ENCODE measurements around the gene ZC3H8. TPM values are rescaled to one million over a fixed set of nuclear protein-coding genes. Genes with fewer than 3 reads are reported as not detected.

The ZC3H8 gene
- 17.6 and 19.9 TPM in 2 replicates for total RNA-seq (2022)
- Bru-seq, nascent RNA, result percentile 82 among the genes with signal in this experiment
- percentile 85 among the genes with signal in this experiment for BruChase-seq, experiment 1, labeled RNA remaining after a 2-hour chase
- percentile 79 among the genes with signal in this experiment for BruChase-seq, experiment 2, labeled RNA remaining after a 6-hour chase
- long read RNA-seq, transcript ZC3H8-201 (9 exons, 1,601 nt), result major isoform, 22 of 26 reads
- long read RNA-seq, partial matches to known transcripts, result 0 of 26 reads
- long read RNA-seq, other reads (novel, unspliced or antisense), result 4 of 26 reads

- TSS peak; percentile 69 for BruUV-seq (replicated peaks)
- H3K4me1 ChIP-seq, result peaks cover 10% of the 10 kb centered on the region; the same call in 1 of the 2 replicates
- intact Hi-C loops (cut with micrococcal nuclease; ENCODE audit: unreplicated experiment), result loop anchor here (5.0 to 10.0 kb wide), 4 partner anchors 132 to 370 kb away; partner anchors contain the start of genes ANAPC1, RGPD8 and TTL
- Mint-ChIP-seq H3K27ac (ENCODE audit: unreplicated experiment) (peak within 1 kb of the TSS; percentile 63), H3K4me1 (ENCODE audit: low read depth, unreplicated experiment) (peaks cover 4% of the 10 kb centered on the region), H3K9me3 (ENCODE audit: unreplicated experiment) (no peaks in the 10 kb centered on the region), H3K27me3 (ENCODE audit: insufficient read depth, unreplicated experiment) (no peaks in the 10 kb centered on the region), H3K4me3 (ENCODE audit: unreplicated experiment) (peak within 1 kb of the TSS; percentile 78), H3K36me3 (ENCODE audit: insufficient read depth, unreplicated experiment) (peaks cover 9% of the 10 kb centered on the region)
- POLR2A ChIA-PET, result interaction anchor here (0.5 to 1.3 kb wide), 2 partner anchors 23 to 47 kb away, joined by 3 read pairs; no protein-coding TSS in a partner anchor
- no peak for TF ChIP-seq CTCF (IDR thresholded peaks at IDR 0.05; ENCODE audit: insufficient read depth in 1 of 2, low read depth in 1 of 2, low read length in 1 of 2, severe bottlenecking in 1 of 2, unreplicated experiment in 1 of 2)
- H3K4me3 ChIP-seq (ENCODE audit: low read depth, low read length), result peak within 1 kb of the TSS; percentile 91
- no peaks in the 10 kb centered on the region for H3K27me3 ChIP-seq (replicated peaks; ENCODE audit: control insufficient read depth, insufficient read depth, low read length)
- CTCF ChIA-PET, result interaction anchor here (0.5 to 1.0 kb wide), 3 partner anchors 163 to 289 kb away, joined by 3 to 5 read pairs (median 3); partner anchors contain the start of gene RGPD8
- peak; percentile 94 to 97 for DNase-seq
- no peaks in the 10 kb centered on the region for H3K9me3 ChIP-seq
- H3K36me3 ChIP-seq (ENCODE audit: control insufficient read depth, insufficient read depth, low read length), result no peaks in the 10 kb centered on the region
Observed at GRCh38 chr2:112254466-112255240, at the start of gene ZC3H8. Gene ZC3H8, minus strand, starts transcription at chr2:112255042. Its CDS starts 61 bp downstream, at chr2:112254981.

- Mint-ChIP-seq H3K9me3 (ENCODE audit: unreplicated experiment) (peaks cover 26% of the 10 kb centered on the region), H3K4me1 (ENCODE audit: low read depth, unreplicated experiment) (peaks cover 35% of the 10 kb centered on the region), H3K4me3 (ENCODE audit: unreplicated experiment) (no peak overlapping the region), H3K36me3 (ENCODE audit: insufficient read depth, unreplicated experiment) (no peaks in the 10 kb centered on the region), H3K27me3 (ENCODE audit: insufficient read depth, unreplicated experiment) (no peaks in the 10 kb centered on the region), H3K27ac (ENCODE audit: unreplicated experiment) (no peak overlapping the region)
- Histone ChIP-seq H3K9me3 (peaks cover 9% of the 10 kb centered on the region; the same call in 1 of the 2 replicates), H3K36me3 (ENCODE audit: control insufficient read depth, insufficient read depth, low read length) (no peaks in the 10 kb centered on the region), H3K27me3 (replicated peaks; ENCODE audit: control insufficient read depth, insufficient read depth, low read length) (no peaks in the 10 kb centered on the region), H3K4me3 (ENCODE audit: low read depth, low read length) (no peak overlapping the region), H3K4me1 (peaks cover 28% of the 10 kb centered on the region)
- ChIA-PET POLR2A (no interaction called here), CTCF (no interaction called here)
- no peak for DNase-seq
- no peak for TF ChIP-seq CTCF (IDR thresholded peaks at IDR 0.05; ENCODE audit: insufficient read depth in 1 of 2, low read depth in 1 of 2, low read length in 1 of 2, severe bottlenecking in 1 of 2, unreplicated experiment in 1 of 2)
- BruUV-seq (replicated peaks), result no TSS peak
- intact Hi-C loops (cut with micrococcal nuclease; ENCODE audit: unreplicated experiment), result no loop called here
Observed at GRCh38 chr2:112304298-112304941, 49.6 kb upstream of the ZC3H8 start.

GRCh38 chr2:112301973-112302372 lies 47.1 kb upstream of the ZC3H8 start:
- POLR2A ChIA-PET, result no interaction called here
- H3K4me1 ChIP-seq, result peaks cover 28% of the 10 kb centered on the region

More at GRCh38 chr2:112301973-112302372, 47.1 kb upstream of the ZC3H8 start:
- Mint-ChIP-seq H3K27ac (ENCODE audit: unreplicated experiment) (no peak overlapping the region), H3K4me3 (ENCODE audit: unreplicated experiment) (no peak overlapping the region), H3K9me3 (ENCODE audit: unreplicated experiment) (peaks cover 28% of the 10 kb centered on the region), H3K36me3 (ENCODE audit: insufficient read depth, unreplicated experiment) (no peaks in the 10 kb centered on the region), H3K4me1 (ENCODE audit: low read depth, unreplicated experiment) (peaks cover 37% of the 10 kb centered on the region), H3K27me3 (ENCODE audit: insufficient read depth, unreplicated experiment) (no peaks in the 10 kb centered on the region)
- no peaks in the 10 kb centered on the region for H3K27me3 ChIP-seq (replicated peaks; ENCODE audit: control insufficient read depth, insufficient read depth, low read length)
- no peak for TF ChIP-seq CTCF (IDR thresholded peaks at IDR 0.05; ENCODE audit: insufficient read depth in 1 of 2, low read depth in 1 of 2, low read length in 1 of 2, severe bottlenecking in 1 of 2, unreplicated experiment in 1 of 2)
- H3K9me3 ChIP-seq, result peaks cover 9% of the 10 kb centered on the region; the same call in 1 of the 2 replicates
- intact Hi-C loops (cut with micrococcal nuclease; ENCODE audit: unreplicated experiment), result loop anchor here (1.0 kb wide), 1 partner anchor 27 kb away; the partner anchor contains the start of gene ZC3H6
- no peaks in the 10 kb centered on the region for H3K36me3 ChIP-seq (ENCODE audit: control insufficient read depth, insufficient read depth, low read length)
- no TSS peak for BruUV-seq (replicated peaks)
- CTCF ChIA-PET, result interaction anchor here (0.9 kb wide), 1 partner anchor 181 kb away, joined by 3 read pairs; no protein-coding TSS in a partner anchor
- H3K4me3 ChIP-seq (ENCODE audit: low read depth, low read length), result no peak overlapping the region
- DNase-seq, result no peak
